ENCODE data around the gene E2F1. TPM values are rescaled to one million over a fixed set of nuclear protein-coding genes. Genes with fewer than 3 reads are reported as not detected.
"Not testable (repeated sequence)": the region's sequence is repeated elsewhere in the genome, so short reads cannot be mapped to it uniquely, and the experiment has no call there.

The E2F1 gene
- polyA plus RNA-seq, 12 donors, result 7.5 to 22.4 (median 11.0) TPM; not detected in 1

GRCh38 chr20:33645072-33645358 is 41.2 kb downstream of the E2F1 start:
- DNase-seq, result no peak

- no peak for DNase-seq
These were observed 41.7 kb downstream of the E2F1 start for GRCh38 chr20:33644313-33645071.

DNA sequence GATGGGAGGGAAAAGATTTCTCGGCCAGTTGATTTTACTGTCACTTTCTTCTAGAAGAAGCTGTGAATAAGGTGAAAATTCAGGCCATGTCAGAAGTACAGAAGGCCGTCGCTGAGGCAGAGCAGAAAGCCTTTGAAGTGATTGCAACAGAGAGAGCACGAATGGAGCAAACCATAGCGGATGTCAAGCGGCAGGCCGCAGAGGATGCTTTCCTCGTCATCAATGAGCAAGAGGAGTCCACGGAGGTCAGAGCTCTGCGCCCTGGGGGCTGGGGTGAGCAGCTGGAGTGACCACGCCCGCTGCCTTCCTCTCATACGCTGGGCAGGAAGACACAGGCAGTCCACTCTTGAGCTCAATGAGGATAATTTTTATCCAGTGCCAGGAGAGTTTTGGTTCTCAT is 45.9 kb downstream of the E2F1 start:
- DNase-seq, result no peak

DNA sequence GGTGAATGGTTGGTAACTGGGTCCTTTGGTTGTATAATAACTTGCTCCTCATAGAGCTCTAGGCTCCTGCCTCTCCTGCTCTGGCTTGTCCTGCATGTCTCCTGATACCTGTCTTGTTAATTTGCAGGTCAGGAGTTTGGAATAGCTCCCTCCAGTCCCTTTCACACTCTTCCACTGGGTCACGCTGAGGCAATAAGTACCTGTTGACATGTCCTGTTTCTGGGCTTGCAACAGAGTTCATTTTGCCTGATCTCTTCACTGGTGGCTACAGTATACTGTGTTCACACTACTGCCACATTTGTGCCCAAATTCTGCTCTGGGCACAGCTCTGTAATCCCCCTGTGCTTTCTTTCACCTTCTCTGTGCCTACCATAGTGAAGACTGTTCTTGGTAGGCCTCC is 49.4 kb downstream of the E2F1 start:
- DNase-seq, result no peak

DNA sequence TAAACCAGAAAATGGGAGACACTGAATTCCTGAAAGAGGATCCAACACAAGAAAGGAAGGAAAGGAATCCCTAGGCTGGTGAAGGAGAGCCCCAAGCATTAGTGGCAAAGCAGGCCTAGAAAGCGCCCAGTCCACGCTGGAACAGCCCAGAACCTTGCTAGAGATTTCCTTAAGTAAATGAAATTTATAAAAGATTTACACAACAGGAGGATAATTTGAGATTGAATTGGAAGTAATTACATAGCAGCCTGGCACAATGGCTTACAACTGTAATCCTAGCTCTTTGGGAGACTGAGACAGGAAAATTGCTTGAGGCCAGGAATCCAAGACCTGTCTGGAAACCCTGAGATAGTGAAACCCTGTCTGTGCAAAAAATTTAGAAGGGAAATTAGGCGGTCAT is 50.8 kb downstream of the E2F1 start:
- DNase-seq, result no peak

DNA sequence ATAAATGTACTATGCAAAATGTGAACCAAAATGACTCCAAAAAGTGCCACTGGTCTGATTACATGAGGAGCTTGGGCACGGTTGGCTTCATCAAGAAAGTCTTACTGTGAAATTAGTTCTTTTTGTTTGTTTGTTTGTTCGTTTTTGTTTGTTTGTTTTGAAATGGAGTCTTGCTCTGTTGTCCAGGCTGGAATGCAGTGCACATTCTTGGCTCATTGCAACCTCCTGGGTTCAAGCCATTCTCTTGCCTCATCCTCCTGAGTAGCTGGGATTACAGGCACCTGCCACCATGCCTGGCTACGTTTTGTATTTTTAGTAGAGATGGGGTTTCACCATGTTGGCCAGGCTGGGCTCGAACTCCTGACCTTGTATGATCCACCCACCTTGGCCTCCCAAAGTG is 54.3 kb downstream of the E2F1 start:
- DNase-seq, result not testable (repeated sequence)

DNA sequence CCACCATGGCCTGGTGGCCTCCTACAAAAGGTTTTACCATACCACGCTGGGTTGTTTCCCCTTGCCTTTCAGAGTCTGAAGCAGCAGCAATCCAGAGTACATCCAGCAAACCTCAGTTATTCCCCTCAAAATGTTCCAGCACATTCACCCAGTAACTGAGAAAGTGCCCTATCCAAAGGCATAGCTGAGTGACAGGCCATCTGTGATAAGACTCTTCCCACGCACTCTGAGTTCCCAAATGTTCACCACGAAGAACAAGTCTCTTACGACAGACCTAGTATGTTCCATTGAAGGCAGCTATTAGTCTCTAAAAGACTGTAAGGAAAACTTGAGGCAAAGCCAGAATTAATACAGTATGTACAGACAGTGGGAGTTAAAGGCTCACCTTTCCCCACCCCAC is 55.7 kb downstream of the E2F1 start:
- no peak for DNase-seq

- DNase-seq, result no peak
These were observed 56.2 kb downstream of the E2F1 start for GRCh38 chr20:33629979-33630378.

DNA sequence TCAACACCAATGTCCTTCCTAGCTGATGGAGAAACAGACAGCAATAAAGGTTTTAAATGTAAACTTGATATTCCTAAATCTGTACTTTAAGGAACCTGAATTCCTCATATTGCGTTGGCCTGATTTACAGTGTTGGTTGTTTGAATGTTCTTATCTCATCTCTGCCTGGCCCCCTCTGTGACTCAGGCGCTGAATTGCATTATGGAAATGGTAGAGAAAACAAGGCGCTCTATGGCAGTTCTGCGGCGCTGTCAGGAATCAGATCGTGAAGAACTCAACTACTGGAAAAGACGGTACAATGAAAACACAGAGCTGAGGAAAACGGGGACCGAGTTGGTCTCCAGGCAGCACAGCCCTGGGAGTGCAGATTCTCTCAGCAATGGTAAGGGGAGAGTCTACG is 56.7 kb downstream of the E2F1 start:
- no peak for DNase-seq

- DNase-seq, result no peak
These were observed 58.5 kb downstream of the E2F1 start for GRCh38 chr20:33627577-33628216.

- no peak for DNase-seq
These were observed 60.0 kb downstream of the E2F1 start for GRCh38 chr20:33626190-33626589.

Other genes with a start within 250 kb of the E2F1 start
- gene SNTA1, start 242.6 kb downstream of the E2F1 start, polyA plus RNA-seq (ENCODE audit: insufficient read length in 12 of 12), result 10 to 100 TPM in 11 of 12 donors, not detected in 1; 11.2 to 41.1 (median 28.4) TPM
- gene CBFA2T2, start 196.3 kb downstream of the E2F1 start, polyA plus RNA-seq (ENCODE audit: insufficient read length in 12 of 12), result 10 to 100 TPM in 11 of 12 donors, not detected in 1; 11.3 to 32.1 (median 14.0) TPM
- under 1 TPM in 9 of 12 donors, not detected in 3; 0.10 to 0.34 (median 0.18) TPM for gene C20orf144, start 24.1 kb downstream of the E2F1 start, polyA plus RNA-seq (ENCODE audit: insufficient read length in 12 of 12)
- gene ACTL10, start 19.4 kb downstream of the E2F1 start, polyA plus RNA-seq (ENCODE audit: insufficient read length in 12 of 12), result under 1 TPM in 10 of 12 donors, not detected in 2; 0.12 to 0.36 (median 0.28) TPM
- gene NECAB3, start 12.0 kb downstream of the E2F1 start, polyA plus RNA-seq (ENCODE audit: insufficient read length in 12 of 12), result 10 to 100 TPM in 11 of 12 donors, not detected in 1; 19.0 to 41.9 (median 25.0) TPM
- gene PXMP4, start 33.9 kb upstream of the E2F1 start, polyA plus RNA-seq (ENCODE audit: insufficient read length in 12 of 12), result 10 to 100 TPM in 7 of 12 donors, 1 to 10 TPM in 4, not detected in 1; 8.1 to 13.0 (median 10.4) TPM
- gene ZNF341, start 45.6 kb upstream of the E2F1 start, polyA plus RNA-seq (ENCODE audit: insufficient read length in 12 of 12), result 1 to 10 TPM in 10 of 12 donors, not detected in 2; 2.1 to 4.6 (median 2.7) TPM
- gene CHMP4B, start 125.0 kb upstream of the E2F1 start, polyA plus RNA-seq (ENCODE audit: insufficient read length in 12 of 12), result 10 to 100 TPM in 11 of 12 donors, not detected in 1; 57.8 to 87.4 (median 65.2) TPM